HG03342 (cell line): ENCODE data around the gene CNGA3.
"Not testable (repeated sequence)": the region's sequence is repeated elsewhere in the genome, so short reads cannot be mapped to it uniquely, and the experiment has no call there.

Source experiments
- ATAC-seq: cut with Tn5 transposase; IDR thresholded peaks from one replicate; pipeline ENCODE4 v1.9.1; 2021; ENCODE audit warnings: mild to moderate bottlenecking, moderate library complexity; ENCODE audit not compliant: unreplicated experiment

Gene CNGA3

GRCh38 chr2:98346311-98347236 is at the start of gene CNGA3:
TSS of gene CNGA3 (plus strand) at chr2:98346456. CDS start at chr2:98369976, 23,520 bp downstream.
- no peak for ATAC-seq

GRCh38 chr2:98297817-98298682 is 48.2 kb upstream of the CNGA3 start:
- no peak for ATAC-seq

DNA sequence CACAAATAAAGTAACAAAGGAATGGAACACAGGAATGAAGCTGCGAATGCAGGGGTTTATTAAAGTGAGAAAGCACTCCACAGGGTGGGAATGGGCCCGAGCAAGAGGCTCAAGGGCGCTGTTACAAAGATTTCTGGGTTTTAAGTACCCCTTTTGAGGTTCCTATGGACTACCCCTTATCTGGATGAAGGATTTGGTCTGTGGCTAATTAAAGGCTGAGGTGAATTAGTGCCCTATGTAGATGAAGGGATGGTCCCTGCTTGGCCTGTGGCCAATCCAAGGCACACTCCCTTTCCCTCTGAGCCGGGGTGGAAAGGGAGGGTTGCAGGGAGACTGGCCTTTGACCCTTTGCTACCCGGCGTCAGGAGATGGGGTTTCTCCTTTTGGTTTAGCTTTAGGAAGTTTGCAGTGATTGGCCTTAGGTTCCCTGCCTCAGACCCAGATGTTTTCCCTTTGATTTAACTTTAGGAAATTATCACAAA is 47.5 kb upstream of the CNGA3 start:
- no peak for ATAC-seq

- ATAC-seq = no peak
Measured at GRCh38 chr2:98299211-98299905, 46.9 kb upstream of the CNGA3 start.

- no peak for ATAC-seq
Measured at GRCh38 chr2:98300141-98300874, 45.9 kb upstream of the CNGA3 start.

GRCh38 chr2:98301469-98301868 is 44.8 kb upstream of the CNGA3 start:
- no peak for ATAC-seq

DNA sequence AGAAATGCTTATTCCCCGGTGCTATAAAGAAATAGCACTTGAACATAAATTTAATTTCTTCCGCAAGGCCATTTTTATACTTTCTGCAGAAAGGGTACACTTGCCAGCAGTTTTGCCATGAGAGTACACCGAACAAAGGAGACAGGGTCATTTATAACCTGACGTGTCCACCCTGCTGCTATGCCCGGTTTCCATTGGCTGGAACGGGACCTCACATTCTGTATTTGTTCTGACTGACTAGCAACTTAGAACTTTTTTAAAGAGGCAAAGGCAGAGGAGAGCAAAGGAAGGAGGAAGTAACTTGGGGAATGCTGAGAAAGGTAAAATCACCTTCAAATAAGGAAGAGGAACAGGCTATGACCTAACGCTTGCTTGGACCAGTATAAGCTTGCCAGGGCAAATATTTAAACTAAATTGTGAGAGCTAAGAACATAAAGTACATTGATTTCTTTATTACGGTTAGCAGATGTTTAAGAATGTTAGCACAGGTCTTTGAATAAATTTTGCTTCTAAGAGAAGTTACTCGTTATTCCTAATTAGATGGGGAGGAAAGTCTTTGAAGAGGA is 39.0 kb upstream of the CNGA3 start:
- ATAC-seq = not testable (repeated sequence)

DNA sequence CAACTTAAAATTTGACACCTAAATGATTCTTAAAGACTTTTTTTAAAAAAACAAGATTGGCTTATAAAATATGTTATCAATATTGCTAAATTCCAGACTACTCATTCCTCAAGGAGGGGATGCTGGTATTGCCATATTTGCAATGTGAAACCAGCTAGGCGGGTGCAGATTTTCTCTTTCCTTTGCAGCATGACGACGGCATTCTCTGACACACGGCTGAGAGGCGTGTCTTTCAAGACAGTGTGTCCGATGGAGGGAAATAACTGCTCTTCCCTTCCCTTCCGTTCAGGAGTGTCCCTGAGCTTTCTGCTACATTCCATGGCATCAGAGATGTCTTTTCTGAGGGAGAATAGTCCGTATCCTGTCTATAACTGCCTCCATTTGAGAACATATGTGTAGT is 38.2 kb upstream of the CNGA3 start:
- no peak for ATAC-seq

DNA sequence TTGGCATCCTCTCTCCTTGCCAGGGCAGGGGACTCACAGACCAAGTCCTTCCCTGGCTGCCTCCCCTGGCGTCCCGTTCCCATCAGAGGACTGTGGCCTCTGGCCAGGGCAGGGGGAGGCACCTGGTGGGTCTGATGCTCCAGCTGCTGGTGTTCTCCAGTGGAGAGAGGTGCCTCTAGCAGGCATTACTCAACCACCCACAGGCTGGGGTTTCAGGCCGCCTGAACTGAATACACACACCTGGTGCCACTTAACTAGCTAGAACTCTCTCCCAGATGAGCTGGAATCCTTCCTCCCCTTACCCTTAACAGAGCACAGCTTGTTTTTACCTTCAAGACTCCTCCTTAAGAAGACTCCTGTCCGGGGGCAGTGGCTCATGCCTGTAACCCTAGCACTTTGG is 37.7 kb upstream of the CNGA3 start:
- no peak for ATAC-seq

DNA sequence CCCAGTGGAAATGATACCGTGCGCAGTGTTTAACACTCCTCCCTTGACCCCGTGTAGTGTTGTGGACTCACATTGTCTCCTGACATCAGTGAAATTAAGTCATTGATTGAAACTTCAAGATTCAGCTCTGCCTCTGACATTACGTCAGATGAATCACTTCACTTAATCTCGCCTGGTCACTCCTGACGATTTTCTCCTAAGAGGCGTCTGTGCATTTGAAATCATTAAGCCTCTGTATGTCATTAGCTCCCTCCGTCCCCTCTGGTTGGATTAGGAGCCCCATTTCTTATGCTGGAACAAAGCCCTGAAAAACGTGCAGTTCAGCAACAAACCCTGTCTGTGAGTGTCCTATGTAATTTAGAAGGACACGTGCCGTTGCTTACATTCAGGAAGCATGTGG is 36.7 kb upstream of the CNGA3 start:
- no peak for ATAC-seq

GRCh38 chr2:98310010-98310409 is 36.2 kb upstream of the CNGA3 start:
- ATAC-seq = no peak

- no peak for ATAC-seq
Measured at GRCh38 chr2:98311090-98311489, 35.2 kb upstream of the CNGA3 start.

DNA sequence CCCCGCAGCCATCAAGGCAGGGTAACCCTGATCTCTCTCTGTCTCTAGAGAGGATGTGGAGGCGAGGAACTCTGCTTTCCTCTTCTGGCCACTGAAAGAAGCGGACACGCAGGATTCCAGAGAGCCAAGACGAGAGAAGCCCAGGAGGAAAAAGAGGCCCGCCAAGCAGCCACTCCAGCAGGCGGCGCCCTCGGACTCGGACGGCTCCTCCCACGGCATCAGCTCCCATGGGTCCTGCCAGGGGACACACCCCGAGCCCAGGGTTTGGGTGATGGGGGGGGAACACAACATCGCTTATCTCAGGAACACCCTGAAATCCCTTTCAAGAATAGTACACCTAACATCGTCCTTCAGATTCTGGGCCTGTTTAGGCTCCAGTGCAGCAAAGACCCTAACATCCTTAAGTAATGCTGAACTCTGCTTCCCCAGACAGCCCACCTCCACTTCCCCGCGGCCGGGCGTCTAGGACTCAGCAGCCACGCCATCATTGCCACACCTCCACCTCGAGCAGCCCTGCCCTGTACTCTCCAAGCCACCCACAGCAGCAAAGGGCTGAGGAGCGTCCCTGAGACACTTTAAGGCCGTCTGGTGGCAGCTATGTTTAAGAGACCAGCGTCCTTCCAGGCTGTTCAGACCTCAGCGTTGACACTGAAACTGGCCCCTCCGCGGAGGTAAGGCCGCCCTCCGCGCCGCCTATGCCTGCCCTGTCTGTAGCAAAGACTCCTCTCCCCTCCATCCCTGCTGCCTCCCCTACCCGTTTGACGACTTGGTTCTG is 34.3 kb upstream of the CNGA3 start:
- ATAC-seq = no peak

DNA sequence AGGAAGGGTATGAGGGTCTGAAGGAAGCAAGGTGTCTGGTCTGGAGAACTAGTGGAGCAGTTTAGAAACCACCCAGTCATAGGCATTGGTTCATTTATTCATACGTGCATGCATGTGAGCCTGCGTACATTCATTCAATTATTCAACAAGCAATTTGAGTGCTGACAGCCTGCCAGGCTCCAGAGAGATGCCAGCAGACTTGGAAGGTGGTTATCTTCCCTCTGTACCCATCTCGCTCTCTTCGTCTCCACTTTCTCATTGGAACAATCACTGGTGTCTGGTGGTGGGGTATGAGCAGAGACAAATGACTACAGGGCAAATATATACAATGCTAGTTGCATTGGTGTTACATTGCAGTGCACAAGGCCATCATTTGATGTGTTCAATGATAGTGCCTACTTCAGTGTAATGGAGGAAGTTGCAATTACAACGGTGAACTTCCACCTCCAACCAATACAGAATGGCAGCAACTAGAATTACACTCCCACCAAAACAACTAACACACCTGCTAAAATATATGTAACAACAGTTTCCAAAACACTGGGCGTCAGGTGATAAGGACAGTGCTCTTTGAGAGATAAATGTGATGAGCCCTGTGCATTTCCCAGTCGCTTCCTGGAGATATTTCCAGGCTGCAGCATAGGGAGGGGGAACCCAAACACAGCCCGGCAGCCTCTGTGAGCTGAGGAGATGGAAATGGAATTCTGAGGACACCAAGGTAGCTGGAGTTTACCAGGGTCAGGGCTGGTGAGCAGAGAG is 32.6 kb upstream of the CNGA3 start:
- no peak for ATAC-seq

GRCh38 chr2:98314251-98314650 is 32.0 kb upstream of the CNGA3 start:
- no peak for ATAC-seq

DNA sequence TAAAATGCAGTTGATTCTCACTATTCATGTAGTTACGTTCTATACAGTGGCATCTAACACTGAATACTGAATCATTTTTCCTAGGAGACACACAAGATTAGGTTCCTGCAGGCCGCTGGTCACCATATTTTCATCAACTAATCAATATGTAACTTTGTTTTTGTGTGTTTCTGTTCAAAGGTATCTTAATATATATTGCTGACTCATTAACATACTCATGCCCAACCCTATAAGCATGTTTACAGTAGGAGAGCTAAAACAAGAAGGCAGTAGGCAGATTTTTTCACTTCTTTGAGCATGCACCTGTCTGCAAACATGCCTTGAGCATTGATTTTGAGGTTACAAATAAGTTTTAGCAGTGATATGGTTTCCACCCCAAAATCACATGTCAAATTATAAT is 30.3 kb upstream of the CNGA3 start:
- ATAC-seq = no peak

DNA sequence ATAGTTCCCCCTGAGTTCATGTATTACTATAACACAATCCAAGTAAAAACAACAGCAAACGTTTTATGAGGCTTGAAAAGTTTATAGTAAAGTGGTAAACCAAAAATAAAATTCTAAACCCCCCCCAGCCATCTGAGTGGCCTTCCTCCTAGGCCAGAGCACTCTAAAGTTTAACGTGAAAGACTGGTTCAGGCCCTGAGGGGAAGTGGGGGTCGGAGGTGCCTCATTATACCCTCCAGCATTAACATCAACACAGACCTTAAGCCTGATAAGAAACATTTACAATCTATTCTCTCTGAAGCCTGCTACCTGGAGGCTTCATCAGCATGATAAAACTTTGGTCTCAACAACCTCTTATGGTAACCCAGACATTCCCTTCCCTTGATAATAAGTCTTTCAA is 29.0 kb upstream of the CNGA3 start:
- no peak for ATAC-seq

- ATAC-seq = not testable (repeated sequence)
Measured at GRCh38 chr2:98320171-98320570, 26.1 kb upstream of the CNGA3 start.

DNA sequence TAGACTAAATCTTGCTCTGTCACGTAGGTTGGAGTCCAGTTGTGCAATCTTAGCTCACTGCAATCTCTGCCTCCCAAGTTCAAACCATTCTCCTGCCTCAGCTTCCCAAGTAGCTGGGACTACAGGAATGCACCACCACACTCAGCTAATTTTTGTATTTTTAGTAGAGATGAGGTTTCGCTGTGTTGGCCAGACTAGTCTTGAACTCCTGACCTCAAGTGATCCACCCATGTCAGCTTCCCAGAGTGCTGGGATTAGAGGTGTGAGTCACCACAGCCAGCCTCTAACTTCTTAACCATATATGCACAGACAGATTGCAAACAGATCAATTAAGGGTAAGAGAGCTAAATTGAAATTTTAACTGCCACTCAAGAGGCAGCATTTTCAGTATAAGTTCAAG is 22.1 kb upstream of the CNGA3 start:
- ATAC-seq = no peak
